HepG2 (cell line): ENCODE measurements around the gene EMC9. TPM values are rescaled to one million over a fixed set of nuclear protein-coding genes. Genes with fewer than 3 reads are reported as not detected.
A peak's percentile ranks its signal among the peaks of the same experiment; 100 is the strongest.

ENCODE experiments used
- CENPT ChIP-seq: sonication (generic); formaldehyde crosslinking; IDR thresholded peaks from 2 replicates; pipeline ENCODE4 v1.8.0; 2022; ENCODE audit warnings: low read depth, mild to moderate bottlenecking, moderate library complexity, missing genetic modification reagents
- E2F2 ChIP-seq: sonication (generic); formaldehyde crosslinking; IDR thresholded peaks from 2 replicates; pipeline ENCODE4 v1.4.0; 2020; ENCODE audit warnings: missing genetic modification reagents, borderline replicate concordance
- NR2F1 ChIP-seq, 2 experiments: fragments of 450-650 bp in 1 of 2; formaldehyde crosslinking in 1 of 2; IDR thresholded peaks; 2 replicates each; pipeline versions ENCODE4 v1.5.0 to v1.6.1; 2016 to 2020; ENCODE audit warnings: mild to moderate bottlenecking in 1 of 2, missing compliant biosample characterization in 1 of 2, missing genetic modification reagents in 1 of 2, moderate library complexity in 1 of 2
- RFX1 ChIP-seq: fragments of 450-650 bp; IDR thresholded peaks from 2 replicates; pipeline ENCODE4 v1.6.1; 2017
- TMF1 ChIP-seq: sonication (generic); formaldehyde crosslinking; IDR thresholded peaks from 2 replicates; pipeline ENCODE4 v1.8.1; 2022; ENCODE audit warnings: low read depth, missing genetic modification reagents
- ZFP62 ChIP-seq: sonication (generic); formaldehyde crosslinking; IDR thresholded peaks from 2 replicates; pipeline ENCODE4 v1.4.0; 2020; ENCODE audit warnings: missing genetic modification reagents
- ZHX2 ChIP-seq, 2 experiments: sonication (generic) in 1 of 2; formaldehyde crosslinking in 1 of 2; IDR thresholded peaks; 2 replicates each; pipeline versions ENCODE4 v1.6.1 to v1.9.0; 2014 to 2022; ENCODE audit warnings: antibody characterized with exemption in 1 of 2, borderline replicate concordance in 1 of 2, inconsistent platforms in 1 of 2, low read depth in 1 of 2, missing genetic modification reagents in 1 of 2
- ZMAT3 ChIP-seq: sonication (generic); formaldehyde crosslinking; conservative IDR thresholded peaks from 2 replicates; pipeline ENCODE4 v1.7.0; 2021; ENCODE audit warnings: missing genetic modification reagents
- ZNF160 ChIP-seq: sonication (generic); formaldehyde crosslinking; IDR thresholded peaks from 2 replicates; pipeline ENCODE4 v1.8.0; 2022; ENCODE audit warnings: mild to moderate bottlenecking, inconsistent platforms, missing genetic modification reagents
- ZNF446 ChIP-seq: sonication (generic); formaldehyde crosslinking; IDR thresholded peaks from 2 replicates; pipeline ENCODE4 v1.5.0; 2020; ENCODE audit warnings: mild to moderate bottlenecking, missing genetic modification reagents
- ZNF484 ChIP-seq: sonication (generic); formaldehyde crosslinking; IDR thresholded peaks from 2 replicates; pipeline ENCODE4 v1.5.1; 2020; ENCODE audit warnings: mild to moderate bottlenecking, low read depth, missing genetic modification reagents, borderline replicate concordance
- ZSCAN22 ChIP-seq: sonication (generic); formaldehyde crosslinking; IDR thresholded peaks from 2 replicates; pipeline ENCODE4 v1.4.0; 2020; ENCODE audit warnings: mild to moderate bottlenecking, missing genetic modification reagents
- polyA plus RNA-seq, 8 experiments: library from polyadenylated mRNA; depleted of rRNA in 3 of 8; stranded (reverse) in 7 of 8; unstranded in 1 of 8; fragments of >200 nt; fragmentation: Illumina TruSeq in 4 of 8; extraction: Trizol in 4 of 8; gene quantifications; 2 replicates each; pipeline versions ENCODE4 v1.2.1 to v1.2.3, GENCODE V29; 2011 to 2016; ENCODE audit warnings: low read depth in 4 of 8, missing spikeins in 1 of 8, mixed read lengths in 1 of 8; ENCODE audit not compliant: insufficient read depth in 1 of 8
- total RNA-seq, 5 experiments: library from RNA; depleted of rRNA; stranded (reverse); fragments of >200 nt; fragmentation: Illumina TruSeq; extraction: Trizol; gene quantifications; 2 replicates each; pipeline ENCODE4 v1.2.3, GENCODE V29; 2016; ENCODE audit warnings: low read depth in 1 of 5
- TF ChIP-seq, protein P1 (sequence below): sonication (generic); formaldehyde crosslinking; IDR thresholded peaks from 2 replicates; pipeline ENCODE4 v1.4.0; 2020; ENCODE audit warnings: missing genetic modification reagents, borderline replicate concordance
- TF ChIP-seq, protein P2 (sequence below): sonication (generic); formaldehyde crosslinking; IDR thresholded peaks from 2 replicates; pipeline ENCODE4 v1.9.0; 2021; ENCODE audit warnings: missing genetic modification reagents, borderline replicate concordance

EMC9 gene
- total and polyA plus RNA-seq, 2 of the 13 experiments (the other 11 are each of a cell fraction or from before 2014, with no cell fraction given), result 60.5 to 78.7 TPM

DNA sequence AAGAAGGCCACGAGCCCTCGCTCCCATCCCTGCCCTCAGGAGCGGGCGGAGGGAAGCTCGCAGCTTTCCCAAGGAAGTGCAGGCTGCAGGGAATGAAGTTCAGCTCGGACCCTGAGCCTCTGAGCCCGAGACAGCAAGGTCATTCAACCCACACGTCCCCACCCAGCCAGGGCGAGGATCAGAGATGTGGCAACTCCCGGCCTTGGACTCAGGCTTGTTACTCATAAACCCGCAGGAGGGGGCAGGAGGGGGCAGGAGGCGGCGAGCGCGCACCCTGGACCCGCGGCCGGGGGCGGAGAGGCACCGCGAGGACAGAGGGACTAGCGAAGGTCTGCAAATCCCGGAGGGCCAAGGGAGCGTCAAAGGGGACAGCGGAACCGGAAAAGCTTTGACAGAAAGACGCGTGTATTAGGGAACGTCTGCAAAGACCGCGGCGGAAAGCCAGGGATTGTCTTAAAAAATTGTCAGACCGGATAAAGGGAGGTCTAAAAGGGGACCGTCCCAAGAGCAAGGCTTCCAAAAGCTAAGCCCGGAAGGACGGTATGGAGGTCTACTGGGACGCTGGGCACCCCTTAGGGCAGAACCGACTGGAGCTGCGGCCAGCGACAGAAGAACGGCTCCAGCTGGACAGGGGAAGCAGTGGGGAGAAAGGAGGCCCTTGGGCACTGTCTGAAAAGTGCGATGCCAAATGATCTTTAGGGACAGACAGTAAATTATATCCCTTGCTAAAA, 27.4 kb downstream of the EMC9 start (continued):
- TF ChIP-seq ZHX2 (IDR thresholded peaks at IDR 0.05; ENCODE audit: low read depth), result peak; percentile 88
- TF ChIP-seq ZHX2 (CRISPR knock-in tag; IDR thresholded peaks at IDR 0.05; ENCODE audit: borderline replicate concordance), result no peak; the same call in 1 of the 2 replicates
- TF ChIP-seq ZNF484 (CRISPR knock-in tag), result no peak
- TF ChIP-seq, protein P1, sequence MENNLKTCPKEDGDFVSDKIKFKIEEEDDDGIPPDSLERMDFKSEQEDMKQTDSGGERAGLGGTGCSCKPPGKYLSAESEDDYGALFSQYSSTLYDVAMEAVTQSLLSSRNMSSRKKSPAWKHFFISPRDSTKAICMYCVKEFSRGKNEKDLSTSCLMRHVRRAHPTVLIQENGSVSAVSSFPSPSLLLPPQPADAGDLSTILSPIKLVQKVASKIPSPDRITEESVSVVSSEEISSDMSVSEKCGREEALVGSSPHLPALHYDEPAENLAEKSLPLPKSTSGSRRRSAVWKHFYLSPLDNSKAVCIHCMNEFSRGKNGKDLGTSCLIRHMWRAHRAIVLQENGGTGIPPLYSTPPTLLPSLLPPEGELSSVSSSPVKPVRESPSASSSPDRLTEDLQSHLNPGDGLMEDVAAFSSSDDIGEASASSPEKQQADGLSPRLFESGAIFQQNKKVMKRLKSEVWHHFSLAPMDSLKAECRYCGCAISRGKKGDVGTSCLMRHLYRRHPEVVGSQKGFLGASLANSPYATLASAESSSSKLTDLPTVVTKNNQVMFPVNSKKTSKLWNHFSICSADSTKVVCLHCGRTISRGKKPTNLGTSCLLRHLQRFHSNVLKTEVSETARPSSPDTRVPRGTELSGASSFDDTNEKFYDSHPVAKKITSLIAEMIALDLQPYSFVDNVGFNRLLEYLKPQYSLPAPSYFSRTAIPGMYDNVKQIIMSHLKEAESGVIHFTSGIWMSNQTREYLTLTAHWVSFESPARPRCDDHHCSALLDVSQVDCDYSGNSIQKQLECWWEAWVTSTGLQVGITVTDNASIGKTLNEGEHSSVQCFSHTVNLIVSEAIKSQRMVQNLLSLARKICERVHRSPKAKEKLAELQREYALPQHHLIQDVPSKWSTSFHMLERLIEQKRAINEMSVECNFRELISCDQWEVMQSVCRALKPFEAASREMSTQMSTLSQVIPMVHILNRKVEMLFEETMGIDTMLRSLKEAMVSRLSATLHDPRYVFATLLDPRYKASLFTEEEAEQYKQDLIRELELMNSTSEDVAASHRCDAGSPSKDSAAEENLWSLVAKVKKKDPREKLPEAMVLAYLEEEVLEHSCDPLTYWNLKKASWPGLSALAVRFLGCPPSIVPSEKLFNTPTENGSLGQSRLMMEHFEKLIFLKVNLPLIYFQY (CRISPR knock-in tag), result peak; percentile 85; the same call in 1 of the 2 replicates
- TF ChIP-seq ZNF446 (CRISPR knock-in tag), result no peak
- no peak; the same call in none of the 2 replicates for TF ChIP-seq CENPT (CRISPR knock-in tag)
- 0 out of 2 replicates have a peak, but pooled peaks have one; percentile 68 for TF ChIP-seq ZFP62 (CRISPR knock-in tag)
- peak; percentile 95 for TF ChIP-seq ZNF160 (CRISPR knock-in tag)
- no peak for TF ChIP-seq RFX1
- TF ChIP-seq TMF1 (CRISPR knock-in tag), result peak; percentile 88; the same call in 1 of the 2 replicates
- peak; percentile 74 to 90 for TF ChIP-seq NR2F1 (CRISPR knock-in tag; IDR thresholded peaks at IDR 0.05)
- TF ChIP-seq, protein P2, sequence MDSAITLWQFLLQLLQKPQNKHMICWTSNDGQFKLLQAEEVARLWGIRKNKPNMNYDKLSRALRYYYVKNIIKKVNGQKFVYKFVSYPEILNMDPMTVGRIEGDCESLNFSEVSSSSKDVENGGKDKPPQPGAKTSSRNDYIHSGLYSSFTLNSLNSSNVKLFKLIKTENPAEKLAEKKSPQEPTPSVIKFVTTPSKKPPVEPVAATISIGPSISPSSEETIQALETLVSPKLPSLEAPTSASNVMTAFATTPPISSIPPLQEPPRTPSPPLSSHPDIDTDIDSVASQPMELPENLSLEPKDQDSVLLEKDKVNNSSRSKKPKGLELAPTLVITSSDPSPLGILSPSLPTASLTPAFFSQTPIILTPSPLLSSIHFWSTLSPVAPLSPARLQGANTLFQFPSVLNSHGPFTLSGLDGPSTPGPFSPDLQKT, result peak; percentile 66; the same call in 1 of the 2 replicates
- TF ChIP-seq ZSCAN22 (CRISPR knock-in tag), result no peak; the same call in 1 of the 2 replicates
- peak; percentile 99 for TF ChIP-seq ZMAT3
- TF ChIP-seq E2F2 (CRISPR knock-in tag), result peak; percentile 72
